Measurements from ENCODE around the gene ITGA8.

- no peak for TF ChIP-seq CTCF (optimal IDR thresholded peaks at IDR 0.05 in 1 of 3, IDR thresholded peaks at IDR 0.05 in 1 of 3, conservative IDR thresholded peaks at IDR 0.05 in 1 of 3; ENCODE audit: extremely low read depth in 1 of 3, insufficient read depth in 2 of 3, low read length in 3 of 3)
- TF ChIP-seq EZH2 (IDR thresholded peaks at IDR 0.05; ENCODE audit: low read length): no peak
Measured at GRCh38 chr10:15620337-15620736, 99.4 kb downstream of the ITGA8 start.
